HG02943 (cell line): ENCODE measurements around the gene PXK.
A peak's percentile ranks its signal among the peaks of the same experiment; 100 is the strongest.
"Not testable (repeated sequence)": the region's sequence is repeated elsewhere in the genome, so short reads cannot be mapped to it uniquely, and the experiment has no call there.

Experiments
- ATAC-seq: cut with Tn5 transposase; IDR thresholded peaks from one replicate; pipeline ENCODE4 v1.9.1; 2021; ENCODE audit warnings: mild to moderate bottlenecking, low read depth, moderate library complexity; ENCODE audit not compliant: unreplicated experiment

PXK gene

GRCh38 chr3:58411851-58412830, 79.4 kb downstream of the PXK start:
- no peak for ATAC-seq

- no peak for ATAC-seq
These were observed 82.0 kb downstream of the PXK start for GRCh38 chr3:58414538-58415197.

GRCh38 chr3:58416191-58416590, 83.5 kb downstream of the PXK start:
- no peak for ATAC-seq

GRCh38 chr3:58417075-58417474, 84.4 kb downstream of the PXK start:
- ATAC-seq, result no peak

- ATAC-seq, result no peak
These were observed 85.5 kb downstream of the PXK start for GRCh38 chr3:58418227-58418626.

GRCh38 chr3:58419780-58420507, 87.3 kb downstream of the PXK start:
- peak; percentile 58 for ATAC-seq

GRCh38 chr3:58421004-58421403, 88.3 kb downstream of the PXK start:
- ATAC-seq, result no peak

GRCh38 chr3:58422756-58423325, 90.1 kb downstream of the PXK start:
- no peak for ATAC-seq

GRCh38 chr3:58424613-58425012, 91.9 kb downstream of the PXK start:
- no peak for ATAC-seq

GRCh38 chr3:58425782-58426181, 93.1 kb downstream of the PXK start:
- ATAC-seq, result no peak

- ATAC-seq, result no peak
These were observed 95.1 kb downstream of the PXK start for GRCh38 chr3:58427661-58428361.

GRCh38 chr3:58429657-58430056, 97.0 kb downstream of the PXK start:
- no peak for ATAC-seq

GRCh38 chr3:58432905-58433304, 100.2 kb downstream of the PXK start:
- ATAC-seq, result no peak

GRCh38 chr3:58433400-58434167, 100.9 kb downstream of the PXK start, which contains the start of gene PDHB:
Gene PDHB (minus strand): TSS chr3:58433832. CDS start chr3:58433809, 23 bp downstream.
- peak; percentile 90 for ATAC-seq

- ATAC-seq, result no peak
These were observed 101.4 kb downstream of the PXK start for GRCh38 chr3:58434168-58434504.

GRCh38 chr3:58434511-58434910, 101.8 kb downstream of the PXK start:
- ATAC-seq, result no peak

GRCh38 chr3:58434990-58435389, 102.3 kb downstream of the PXK start:
- no peak for ATAC-seq

- ATAC-seq, result not testable (repeated sequence)
These were observed 104.6 kb downstream of the PXK start for GRCh38 chr3:58437276-58437675.

GRCh38 chr3:58440996-58441355, 108.3 kb downstream of the PXK start:
- ATAC-seq, result not testable (repeated sequence)
